Measurements from ENCODE around the gene CCSER1.
"Not testable (repeated sequence)": the region's sequence is repeated elsewhere in the genome, so short reads cannot be mapped to it uniquely, and the experiment has no call there.

DNA sequence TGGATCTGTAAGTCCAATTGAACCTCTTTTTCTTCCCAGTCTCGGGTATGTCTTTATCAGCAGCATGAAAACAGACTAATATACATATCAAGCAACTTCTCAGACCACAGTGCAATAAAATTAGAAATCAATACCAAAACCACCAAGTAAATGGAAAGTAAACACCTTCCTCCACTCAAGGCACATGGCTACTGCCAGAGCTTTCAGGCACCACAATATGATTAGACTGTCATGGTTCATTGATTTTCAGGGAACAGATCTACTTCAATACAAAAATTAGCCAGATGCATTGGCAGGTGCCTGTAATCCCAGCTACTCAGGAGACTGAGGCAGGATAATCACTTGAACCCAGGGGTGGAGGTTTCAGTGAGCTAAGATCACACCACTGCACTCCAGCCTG is 776.2 kb downstream of the CCSER1 start:
- TF ChIP-seq, protein P1, sequence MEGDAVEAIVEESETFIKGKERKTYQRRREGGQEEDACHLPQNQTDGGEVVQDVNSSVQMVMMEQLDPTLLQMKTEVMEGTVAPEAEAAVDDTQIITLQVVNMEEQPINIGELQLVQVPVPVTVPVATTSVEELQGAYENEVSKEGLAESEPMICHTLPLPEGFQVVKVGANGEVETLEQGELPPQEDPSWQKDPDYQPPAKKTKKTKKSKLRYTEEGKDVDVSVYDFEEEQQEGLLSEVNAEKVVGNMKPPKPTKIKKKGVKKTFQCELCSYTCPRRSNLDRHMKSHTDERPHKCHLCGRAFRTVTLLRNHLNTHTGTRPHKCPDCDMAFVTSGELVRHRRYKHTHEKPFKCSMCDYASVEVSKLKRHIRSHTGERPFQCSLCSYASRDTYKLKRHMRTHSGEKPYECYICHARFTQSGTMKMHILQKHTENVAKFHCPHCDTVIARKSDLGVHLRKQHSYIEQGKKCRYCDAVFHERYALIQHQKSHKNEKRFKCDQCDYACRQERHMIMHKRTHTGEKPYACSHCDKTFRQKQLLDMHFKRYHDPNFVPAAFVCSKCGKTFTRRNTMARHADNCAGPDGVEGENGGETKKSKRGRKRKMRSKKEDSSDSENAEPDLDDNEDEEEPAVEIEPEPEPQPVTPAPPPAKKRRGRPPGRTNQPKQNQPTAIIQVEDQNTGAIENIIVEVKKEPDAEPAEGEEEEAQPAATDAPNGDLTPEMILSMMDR (IDR thresholded peaks at IDR 0.05) = not testable (repeated sequence)
- TF ChIP-seq EP300, POLR2A, POLR2AphosphoS5 (IDR thresholded peaks at IDR 0.05): not testable (repeated sequence)

All from upper lobe of left lung (tissue), 4 donors.